GM19240 (cell line): ENCODE data around the gene PRDM10.

ENCODE experiments used
- DNase-seq: peaks from one replicate; pipeline ENCODE4 v3.0.0; 2011; ENCODE audit warnings: low spot score; ENCODE audit not compliant: insufficient read length

PRDM10 gene

DNA sequence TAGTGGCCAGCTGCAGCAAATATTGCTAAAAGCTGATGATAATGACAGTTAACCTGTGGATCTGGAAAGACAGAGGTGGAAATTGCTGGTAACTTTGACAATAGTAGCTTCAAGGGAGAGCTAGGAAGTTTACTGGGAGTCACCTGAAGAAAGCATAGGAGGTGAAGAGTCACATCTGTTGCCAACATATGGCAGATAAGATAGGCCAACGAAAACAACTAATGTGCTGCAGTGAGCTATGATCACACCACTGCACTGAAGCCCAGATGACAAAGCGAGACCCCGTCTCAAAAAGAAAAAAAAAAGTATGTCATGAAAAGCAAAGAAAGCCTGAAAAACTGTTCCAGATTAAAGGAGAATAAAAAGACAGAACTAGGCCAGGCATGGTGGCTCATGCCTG is 4.3 kb upstream of the PRDM10 start:
- no peak for DNase-seq

DNA sequence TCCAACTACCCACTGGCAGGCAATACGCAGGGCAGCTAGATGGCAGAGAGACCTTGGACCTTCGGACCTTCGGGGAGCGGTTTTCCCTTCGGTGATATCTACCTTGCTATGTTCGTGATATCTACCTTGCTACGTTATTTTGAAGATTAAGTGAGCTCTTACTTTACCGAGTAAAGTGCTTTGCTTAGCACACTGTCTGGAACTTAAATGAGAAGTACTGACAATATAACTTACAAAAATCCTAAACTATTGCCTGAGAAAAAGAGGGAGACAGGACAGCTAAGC is 1.0 kb upstream of the PRDM10 start:
- DNase-seq = no peak

DNA sequence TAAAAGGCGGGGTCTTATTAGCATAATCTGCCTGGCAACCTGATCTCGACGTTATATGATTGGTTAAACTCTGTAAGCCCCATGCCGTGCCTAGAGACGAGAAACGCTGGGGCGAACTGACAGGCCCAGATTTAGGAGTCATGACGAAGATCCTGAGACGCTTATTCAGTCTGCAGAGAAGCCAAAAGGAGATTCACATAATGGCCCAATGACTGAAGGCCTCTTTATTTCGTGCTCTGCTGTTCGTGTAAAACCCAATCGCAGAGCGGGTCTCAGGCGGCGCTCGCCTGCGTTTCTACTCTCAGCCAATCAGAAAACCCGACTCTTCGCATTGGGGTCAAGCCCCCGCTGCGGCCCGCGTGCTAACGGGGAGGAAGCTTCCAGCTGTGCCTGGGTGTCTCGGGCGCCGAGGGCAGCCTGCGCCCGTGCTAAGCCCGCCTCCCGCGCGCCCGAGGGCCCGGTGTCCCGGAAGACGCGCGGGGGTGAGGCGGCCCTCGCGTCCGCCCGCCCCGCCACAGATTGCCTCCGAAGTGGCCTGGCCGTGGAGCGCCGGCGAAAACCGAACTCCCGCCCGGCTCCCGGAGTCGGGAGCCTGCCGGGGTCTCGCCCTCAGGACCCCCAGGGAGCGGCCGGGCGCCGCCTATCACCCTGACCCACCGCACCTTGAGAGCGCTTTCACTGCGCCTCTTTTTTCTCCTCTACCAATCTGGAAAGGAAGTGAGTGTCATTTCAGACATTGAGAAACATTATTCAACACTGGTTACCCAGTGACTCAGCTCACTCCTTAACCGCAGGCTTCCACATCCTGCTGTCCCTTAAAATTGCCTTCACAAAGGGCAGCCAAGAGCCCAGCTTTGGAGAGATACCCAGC is 446 bp upstream of the PRDM10 start:
- peak; percentile 90 for DNase-seq

DNA sequence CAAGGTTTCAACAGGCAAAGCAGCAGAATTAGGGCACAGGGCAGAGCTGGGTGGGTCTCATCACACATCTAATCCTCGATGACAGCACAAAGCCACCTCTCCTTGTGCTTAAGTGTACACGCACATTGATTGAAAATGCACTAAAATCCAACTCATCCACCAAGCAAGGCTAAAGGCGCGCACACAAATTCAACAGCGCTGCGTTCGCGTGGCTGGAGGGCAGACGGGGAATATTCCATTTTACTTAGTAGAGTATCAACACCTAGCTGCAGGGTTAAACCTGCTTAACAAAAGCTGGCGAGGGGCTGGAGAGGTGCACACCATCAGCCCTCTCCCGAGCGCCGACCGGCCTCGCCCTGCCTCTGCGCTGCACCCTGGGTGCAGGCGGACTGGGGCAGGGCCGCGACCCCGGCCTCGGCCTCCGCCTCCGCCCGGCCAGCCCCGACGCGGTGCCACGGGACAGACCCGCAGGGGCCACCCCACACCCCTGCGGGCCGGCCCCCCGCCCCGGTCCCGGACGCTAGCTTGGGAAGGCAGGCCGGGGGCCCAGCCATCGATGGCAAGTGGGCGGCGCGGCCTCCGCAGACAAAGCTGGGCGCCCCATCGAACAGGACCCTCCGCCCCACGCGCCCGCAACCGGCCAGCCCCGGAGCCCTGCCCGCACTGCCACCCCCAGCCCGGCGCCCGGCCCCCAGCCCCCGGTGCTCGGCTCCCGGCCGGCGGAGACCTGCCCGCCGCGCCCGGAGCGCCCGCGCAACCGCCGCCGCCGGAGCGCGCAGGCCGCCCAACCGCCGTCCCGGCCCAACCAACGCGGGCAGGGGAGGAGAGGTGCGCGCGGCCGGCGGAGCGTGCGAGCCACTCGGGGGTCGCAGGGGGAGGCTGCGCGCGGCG is 929 bp downstream of the PRDM10 start:
- no peak for DNase-seq

DNA sequence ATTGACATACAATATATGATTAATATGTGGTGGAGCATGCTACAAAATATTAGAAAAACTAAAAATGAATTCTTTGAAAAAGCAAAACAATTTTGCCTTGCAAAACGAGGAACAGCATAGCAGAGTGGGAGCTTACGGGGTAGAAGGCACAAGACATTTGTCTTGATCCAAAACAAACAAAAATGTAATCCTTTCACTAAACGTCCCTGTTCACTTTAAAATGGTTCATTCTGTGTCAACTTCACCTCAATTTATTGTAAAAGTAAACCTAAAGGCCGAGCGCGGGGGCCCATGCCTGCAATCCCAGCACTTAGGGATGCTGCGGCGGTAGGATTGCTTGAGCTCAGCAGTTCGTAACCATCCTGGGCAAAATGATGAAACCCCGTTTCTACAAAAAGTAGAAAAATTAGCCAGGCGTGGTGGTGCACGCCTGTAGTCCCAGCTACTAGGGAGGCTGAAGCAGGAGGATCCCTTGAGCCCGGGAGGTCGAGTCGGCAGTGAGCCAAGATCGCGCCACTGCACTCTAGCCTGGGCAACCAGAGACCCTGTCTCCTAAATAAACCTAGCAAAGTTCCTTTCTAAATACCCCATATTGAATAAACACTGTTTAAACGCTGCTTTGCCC is 2.0 kb downstream of the PRDM10 start:
- DNase-seq = no peak

DNA sequence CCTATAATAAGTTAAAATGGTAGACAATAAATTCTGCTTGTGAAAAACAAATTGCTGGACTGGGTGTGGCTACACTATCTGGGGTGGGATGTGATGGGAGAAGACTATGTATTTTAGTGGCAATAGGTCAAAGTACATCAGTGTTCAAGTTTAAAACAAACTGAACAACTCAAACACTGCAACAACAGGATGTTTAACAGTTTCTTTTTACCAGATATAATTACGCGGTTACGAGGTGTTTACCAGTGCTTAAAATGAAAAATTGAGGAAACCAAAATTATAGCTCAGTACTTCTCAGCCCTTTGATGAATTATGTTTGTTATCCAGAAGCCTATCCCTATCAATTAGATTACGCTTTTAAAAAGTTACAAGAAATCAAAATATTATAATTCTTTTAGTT is 3.2 kb downstream of the PRDM10 start:
- DNase-seq = no peak

DNA sequence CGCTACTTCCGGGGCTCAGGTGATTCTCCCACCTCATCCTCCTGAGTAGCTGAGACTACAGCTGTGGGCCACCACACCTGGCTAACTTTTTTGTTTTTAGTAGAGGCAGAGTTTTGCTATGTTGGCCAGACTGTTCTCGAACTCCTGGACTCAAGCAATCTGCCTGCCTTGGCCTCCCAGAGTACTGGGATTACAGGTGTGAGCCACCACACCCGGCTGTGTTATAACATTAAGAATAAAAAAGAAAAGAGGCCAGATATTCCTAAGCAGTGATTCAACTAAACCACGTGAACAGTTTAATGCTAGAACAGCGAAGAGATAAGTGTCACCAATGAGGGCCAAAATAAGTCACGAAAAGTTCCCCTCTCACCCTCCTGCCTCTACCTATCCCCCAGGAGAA is 3.7 kb downstream of the PRDM10 start:
- DNase-seq = no peak

DNA sequence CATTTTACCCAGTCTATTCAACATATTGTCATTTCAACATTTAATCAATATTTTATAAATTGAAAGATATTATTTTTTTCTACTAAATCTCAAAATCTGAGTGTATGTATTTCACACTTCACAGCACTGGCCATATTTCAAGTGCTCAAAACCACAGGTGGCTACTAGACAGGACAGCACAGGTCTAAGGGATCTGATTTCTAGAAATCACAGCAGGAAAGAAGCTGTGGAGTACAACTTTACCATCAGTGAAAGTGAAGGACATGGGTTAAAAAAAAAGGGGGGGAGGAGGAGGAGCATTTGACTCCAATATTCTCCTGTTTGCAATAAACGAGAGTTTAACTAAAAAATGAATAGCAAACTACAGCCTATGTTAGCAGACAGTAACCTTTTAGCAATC is 4.5 kb downstream of the PRDM10 start:
- DNase-seq = no peak

DNA sequence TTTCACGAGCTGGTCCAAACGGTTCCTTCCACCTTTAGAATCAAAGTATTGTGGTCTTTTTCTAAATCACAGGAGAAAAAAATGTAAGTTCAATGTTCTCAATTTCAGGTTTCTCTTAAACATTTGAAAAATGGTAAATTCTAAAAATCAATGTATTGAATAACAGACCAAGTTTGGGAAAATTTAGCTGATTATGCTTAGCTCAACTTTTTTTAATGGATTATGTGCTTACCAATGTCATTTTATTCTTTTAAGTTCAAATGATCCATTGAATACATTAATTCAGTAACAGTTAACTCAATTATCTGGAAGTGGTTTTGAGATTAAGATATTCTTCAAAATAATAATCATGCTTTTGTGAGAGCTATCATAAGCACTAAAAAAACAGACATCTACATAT is 5.1 kb downstream of the PRDM10 start:
- no peak for DNase-seq

DNA sequence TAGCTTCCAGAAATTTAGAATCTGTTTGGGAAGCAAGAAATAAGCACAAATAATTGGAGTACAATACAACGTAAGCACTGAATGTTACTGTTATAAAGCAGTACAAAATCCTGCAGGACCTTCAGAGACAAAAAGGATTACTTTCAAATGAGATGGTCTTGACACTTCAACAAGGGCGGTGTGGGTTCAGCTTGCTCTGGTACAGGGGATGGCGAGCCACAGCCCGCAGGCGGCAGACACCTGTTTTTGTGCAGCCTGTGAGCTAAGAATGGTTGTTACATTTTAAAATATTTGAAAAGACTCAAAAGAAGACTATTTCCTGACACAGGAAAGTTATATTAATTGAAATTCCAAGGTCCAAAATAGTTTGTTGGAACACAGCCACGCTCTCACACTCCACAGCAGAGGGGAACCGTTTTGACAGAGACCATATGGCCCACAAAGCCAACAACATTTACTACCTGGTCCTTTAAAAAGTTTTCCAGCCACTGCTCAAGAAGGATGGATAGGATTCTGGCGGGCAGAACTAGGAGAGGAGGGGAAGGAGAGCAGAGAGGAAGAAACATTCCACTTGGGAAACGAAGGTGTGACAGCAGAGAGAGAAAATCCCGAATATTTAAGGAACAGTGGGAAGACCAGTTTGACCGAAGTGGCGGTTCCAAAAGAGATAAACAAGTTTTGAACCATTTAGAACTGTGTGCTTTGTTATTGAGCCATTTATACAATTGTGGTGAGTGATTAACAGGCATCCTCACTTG is 6.3 kb downstream of the PRDM10 start:
- no peak for DNase-seq

DNA sequence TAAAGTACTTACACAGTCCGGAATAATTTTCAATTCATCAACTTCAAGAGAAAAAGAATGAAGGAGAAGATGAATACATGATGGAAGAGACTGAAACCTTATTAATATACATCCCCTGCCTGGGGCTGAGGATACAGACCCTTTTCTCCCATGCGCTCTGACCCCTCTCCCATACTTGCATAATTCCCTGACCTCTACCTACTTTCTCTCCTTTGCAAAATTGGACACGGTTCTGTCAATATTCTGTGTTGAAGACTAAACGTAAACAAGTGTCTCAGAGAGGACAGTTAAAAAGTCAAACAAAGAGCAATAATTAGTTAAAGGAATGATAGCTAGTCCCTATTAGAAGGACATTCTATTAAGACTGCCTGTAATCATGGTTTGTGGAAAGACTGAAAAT is 7.5 kb downstream of the PRDM10 start:
- DNase-seq = no peak

DNA sequence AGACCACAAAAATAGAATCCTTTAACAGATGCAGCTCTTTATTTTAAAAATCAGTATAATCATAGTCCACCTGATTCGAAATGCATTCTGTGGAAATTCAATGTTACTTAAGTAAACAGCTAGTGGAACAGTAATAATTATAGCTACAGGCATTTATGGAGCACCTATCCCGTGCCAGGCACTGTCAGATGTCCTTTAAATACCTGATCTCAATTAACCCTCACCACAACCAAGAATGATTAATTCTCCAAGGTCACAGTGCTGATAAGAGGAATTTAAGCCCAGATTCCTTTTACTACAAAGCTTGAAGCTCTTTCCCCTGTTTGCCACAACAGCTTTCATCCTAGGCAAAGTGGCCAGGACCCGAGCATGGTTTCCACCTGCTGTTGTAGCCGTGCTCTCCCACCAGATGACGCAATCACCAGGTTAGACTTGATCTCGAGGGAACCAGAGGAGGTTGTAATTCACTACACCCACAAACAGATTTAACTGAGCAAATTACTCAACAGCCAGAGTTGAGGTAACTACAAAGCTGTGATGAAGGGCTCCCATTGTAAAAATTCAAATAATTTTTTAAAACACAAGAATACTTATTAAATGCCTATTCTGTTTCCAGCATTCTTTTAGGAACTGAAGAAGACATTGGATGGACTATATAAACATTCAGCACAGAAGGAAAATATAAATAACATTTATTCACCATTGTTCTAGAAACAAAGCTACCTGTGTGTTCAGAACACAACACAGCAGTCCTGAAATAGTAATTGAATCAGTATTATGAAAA is 10.3 kb downstream of the PRDM10 start:
- no peak for DNase-seq

DNA sequence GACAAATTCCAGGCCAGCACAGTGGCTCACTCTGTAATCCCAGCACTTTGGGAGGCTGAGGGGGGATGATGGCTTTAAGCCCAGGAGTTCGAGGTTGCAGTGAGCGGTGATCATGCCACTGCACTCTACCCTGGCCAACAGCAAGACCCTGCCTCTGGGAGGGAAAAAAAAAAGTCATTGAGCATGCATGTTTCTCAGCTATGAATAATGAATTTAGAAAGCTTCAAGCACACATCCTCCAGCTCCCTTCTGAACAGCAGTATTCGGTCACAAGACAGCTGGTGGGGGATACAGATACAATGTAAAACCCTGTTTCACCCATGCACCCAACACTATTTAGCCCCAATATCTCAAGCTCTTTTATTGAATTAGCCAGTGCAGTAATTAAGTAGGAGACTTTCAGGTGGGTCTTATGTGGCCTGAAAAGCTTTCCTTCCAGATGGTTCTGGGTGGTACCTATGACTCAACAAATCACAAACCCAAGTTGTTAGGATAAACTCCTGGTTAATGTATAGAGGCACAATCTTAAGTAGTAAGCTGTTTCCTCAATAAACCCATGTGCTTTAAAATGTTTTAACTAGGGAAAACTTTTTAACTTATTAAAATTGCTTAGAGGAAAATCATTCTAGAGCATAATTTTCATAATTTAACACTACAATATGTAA is 13.4 kb downstream of the PRDM10 start:
- DNase-seq = no peak

DNA sequence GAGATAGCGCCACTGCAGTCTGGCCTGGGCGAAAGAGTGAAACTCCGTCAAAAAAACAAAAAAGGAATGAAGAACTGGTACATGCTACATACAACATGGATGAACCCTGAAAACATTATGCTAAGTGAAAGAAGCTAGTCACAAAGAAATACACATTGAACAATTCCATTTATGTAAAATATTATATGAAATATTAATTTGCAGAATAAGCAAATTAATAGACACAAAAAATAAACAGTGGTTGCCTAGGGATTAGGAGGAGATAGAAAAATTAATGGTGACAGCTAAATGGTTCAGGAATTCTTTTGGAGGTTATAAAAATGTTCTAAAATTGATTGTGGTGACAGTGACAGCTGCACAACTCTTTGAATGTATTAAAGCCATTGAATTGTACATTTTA is 14.7 kb downstream of the PRDM10 start:
- DNase-seq = no peak

DNA sequence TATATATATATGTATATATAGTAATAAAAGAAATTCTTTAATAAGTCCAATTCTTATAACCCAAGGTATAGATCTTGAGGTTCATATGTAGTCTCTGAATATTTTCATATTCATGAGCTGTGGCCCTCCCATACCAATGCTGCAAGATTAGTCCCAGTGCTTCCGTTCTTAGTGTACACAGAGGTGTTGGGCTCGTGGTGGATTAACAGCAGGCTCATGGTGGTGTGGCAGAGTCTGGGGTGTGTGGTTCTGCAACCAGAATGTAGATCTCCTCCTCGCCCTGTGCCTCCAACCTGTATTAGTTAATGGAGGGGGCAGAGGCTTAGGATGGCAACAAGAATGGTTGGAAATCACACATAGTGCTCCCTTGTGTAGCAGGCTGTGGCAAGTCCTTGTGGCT is 16.8 kb downstream of the PRDM10 start:
- DNase-seq = no peak

DNA sequence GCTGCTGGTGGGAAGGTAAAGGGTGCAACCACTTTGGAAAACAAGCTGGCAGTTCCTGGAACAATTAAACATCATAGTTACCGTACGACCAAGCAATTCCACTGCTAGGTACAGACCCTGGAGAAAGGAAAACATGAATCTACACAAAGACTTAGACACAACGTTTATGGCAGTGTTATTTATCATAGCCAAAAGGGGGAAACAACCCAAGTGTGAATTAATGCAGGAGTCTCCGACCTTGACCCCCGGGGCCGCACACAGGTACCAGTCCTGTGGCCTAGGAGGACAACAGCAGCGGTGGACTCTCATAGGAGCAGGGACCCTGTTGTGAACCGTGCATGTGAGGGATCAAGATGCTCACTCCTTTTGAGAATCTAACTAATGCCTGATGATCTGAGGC is 22.5 kb downstream of the PRDM10 start:
- no peak for DNase-seq

DNA sequence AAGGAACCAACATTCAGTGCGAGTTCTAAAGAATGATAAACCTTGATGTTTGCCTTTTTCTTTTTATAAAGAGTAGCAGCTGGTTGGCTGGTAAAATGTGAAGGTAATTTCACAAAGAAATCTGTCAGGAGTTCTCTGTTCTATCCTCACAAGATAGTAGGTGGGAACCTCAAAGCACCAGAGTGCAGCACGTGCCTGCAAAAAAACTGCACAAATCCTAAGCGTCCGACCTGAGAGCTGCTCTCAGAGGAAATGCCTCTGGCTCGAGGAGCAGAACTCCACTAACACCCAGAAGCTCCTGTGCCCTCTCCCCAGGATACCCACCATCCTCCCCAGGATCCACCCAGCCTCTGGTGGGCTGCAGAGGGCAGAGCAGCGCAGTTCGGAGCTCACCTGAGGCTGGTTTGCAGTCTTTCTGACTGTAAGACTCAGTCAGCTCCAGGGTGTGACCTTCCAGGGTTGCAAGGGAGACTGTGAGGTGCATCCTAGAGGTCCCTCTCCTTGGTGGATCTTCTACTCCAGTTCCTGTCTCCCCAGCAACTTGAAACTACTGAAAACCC is 23.5 kb downstream of the PRDM10 start:
- no peak for DNase-seq

DNA sequence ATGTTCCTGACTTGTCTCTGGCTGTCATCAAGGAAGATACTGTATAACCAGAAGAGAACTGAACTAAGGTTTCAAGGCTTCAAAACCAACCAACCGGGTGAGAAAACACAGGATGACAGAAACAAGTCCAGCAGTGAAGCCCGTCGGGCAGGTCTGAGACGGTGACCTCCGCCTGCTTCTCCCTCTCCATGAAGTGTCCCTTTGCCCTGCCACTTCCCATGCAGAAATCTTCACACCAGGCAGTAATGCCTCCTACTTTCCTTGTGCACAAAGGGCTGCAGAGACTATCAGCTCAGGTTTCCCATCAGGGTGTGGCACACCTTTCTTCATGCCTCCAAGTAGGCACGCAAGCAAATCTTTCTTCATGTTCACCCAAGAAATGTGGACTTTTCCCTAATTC is 24.2 kb downstream of the PRDM10 start:
- no peak for DNase-seq

DNA sequence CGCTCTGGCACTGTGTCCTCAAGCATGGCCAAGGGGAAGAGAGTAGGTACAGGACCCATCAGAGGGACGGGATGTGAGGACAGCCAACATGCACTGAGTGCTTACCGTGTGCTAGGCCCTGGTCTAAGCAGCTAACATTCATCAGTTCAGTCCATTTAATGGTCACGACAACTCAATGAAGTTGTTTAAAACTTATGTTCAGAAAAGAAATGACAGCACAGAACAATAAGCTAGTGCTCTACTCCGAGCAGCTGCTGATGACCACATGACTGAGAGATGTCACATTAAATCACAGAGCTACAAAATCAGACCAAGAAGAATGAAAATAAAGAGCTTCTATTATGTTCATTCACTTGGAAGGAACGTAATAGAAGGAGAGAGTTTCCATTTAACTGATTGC is 26.3 kb downstream of the PRDM10 start:
- no peak for DNase-seq

DNA sequence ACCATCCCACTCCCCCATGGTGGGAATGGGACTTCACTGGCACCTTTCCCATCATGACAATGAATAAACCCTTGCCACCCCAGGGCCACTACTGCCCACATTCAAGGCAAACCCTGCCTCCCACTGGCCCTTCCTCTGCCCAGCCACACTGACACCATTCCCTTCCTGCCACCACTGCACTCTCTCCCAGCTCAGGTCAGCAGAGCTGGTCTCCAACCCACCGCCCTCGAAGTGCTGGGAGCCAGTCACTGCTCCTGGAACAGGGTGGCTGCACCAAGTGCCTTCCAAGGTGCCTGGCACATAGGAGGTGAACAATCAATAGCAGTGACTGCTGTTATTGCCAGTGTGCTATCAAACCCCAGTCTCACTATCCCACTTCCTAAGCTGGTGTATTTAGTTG is 27.1 kb downstream of the PRDM10 start:
- no peak for DNase-seq
